Measurements from ENCODE around the gene C10orf95.

Gene C10orf95

GRCh38 chr10:102400076-102400475 is 51.3 kb downstream of the C10orf95 start:
- DNase-seq = no peak
